DND-41 (cell line): Measurements from ENCODE around the gene MTERF4.

Experiments
- CTCF ChIP-seq: IDR thresholded peaks from 2 replicates; pipeline ENCODE4 v1.5.1; 2012; ENCODE audit warnings: borderline replicate concordance, low read length, moderate library complexity, mild to moderate bottlenecking; ENCODE audit not compliant: poor library complexity, severe bottlenecking; ENCODE audit errors: extremely low read depth
- EZH2 ChIP-seq: IDR thresholded peaks from 3 replicates; pipeline ENCODE4 v1.6.1; 2012; ENCODE audit warnings: borderline replicate concordance, low read depth, mild to moderate bottlenecking, moderate library complexity, low read length, inconsistent platforms; ENCODE audit not compliant: severe bottlenecking

GRCh38 chr2:241118737-241119505, 16.8 kb upstream of the MTERF4 start:
- TF ChIP-seq CTCF (no peak), EZH2 (no peak)
